Aorta (tissue), 5 donors: ENCODE results near the gene CBX8. TPM values are rescaled to one million over a fixed set of nuclear protein-coding genes. Genes with fewer than 3 reads are reported as not detected.
A peak's percentile ranks its signal among the peaks of the same experiment; 100 is the strongest.
"Not testable (repeated sequence)": the region's sequence is repeated elsewhere in the genome, so short reads cannot be mapped to it uniquely, and the experiment has no call there.

Experiments used
- ATAC-seq: fragments of 200-7000 bp; cut with Tn5 transposase; one replicate; pipeline ENCODE4 v1.9.1; 2022; ENCODE audit warnings: moderate library complexity; ENCODE audit not compliant: low FRiP score
- DNase-seq, 2 donors: peaks; one replicate each; pipeline ENCODE4 v3.0.0-alpha.2; 2020
- H3K27ac ChIP-seq, 2 donors: one replicate each; pipeline ENCODE4 v1.5.1; 2013; ENCODE audit warnings: low read length in 2 of 2, mild to moderate bottlenecking in 2 of 2, moderate library complexity in 2 of 2, control low read depth in 1 of 2, inconsistent platforms in 1 of 2, low read depth in 1 of 2
- H3K27me3 ChIP-seq, 2 donors: one replicate each; pipeline ENCODE4 v1.6.1; 2013; ENCODE audit warnings: control low read depth in 1 of 2, low read length in 1 of 2, mild to moderate bottlenecking in 1 of 2, moderate library complexity in 1 of 2; ENCODE audit not compliant: insufficient read depth in 2 of 2, control insufficient read depth in 1 of 2
- H3K36me3 ChIP-seq, 2 donors: one replicate each; pipeline ENCODE4 v1.6.1; 2013; ENCODE audit warnings: control low read depth in 1 of 2, low read length in 1 of 2, mild to moderate bottlenecking in 1 of 2; ENCODE audit not compliant: insufficient read depth in 2 of 2, control insufficient read depth in 1 of 2
- H3K4me1 ChIP-seq, 2 donors: one replicate each; pipeline ENCODE4 v1.6.1; 2013; ENCODE audit warnings: low read length in 2 of 2, control low read depth in 1 of 2, mild to moderate bottlenecking in 1 of 2, moderate library complexity in 1 of 2; ENCODE audit not compliant: insufficient read depth in 2 of 2, control insufficient read depth in 1 of 2
- H3K4me3 ChIP-seq, 2 donors: one replicate each; pipeline ENCODE4 v1.5.1; 2013; ENCODE audit warnings: low read length in 2 of 2, control low read depth in 1 of 2, mild to moderate bottlenecking in 1 of 2
- H3K9me3 ChIP-seq: one replicate; pipeline ENCODE4 v1.6.1; 2013; ENCODE audit warnings: mild to moderate bottlenecking, low read length; ENCODE audit not compliant: control insufficient read depth
- WGBS, 2 donors: extraction: QIAGEN DNeasy Blood & Tissue Kit; methylation state at CpG; one replicate each; pipeline ENCODE4 v1.1.7; 2013; 5-methylcytosine and 5-hydroxymethylcytosine counted together
- intact Hi-C, 2 donors: fragments of 100-400 bp; cut with DNase I; formaldehyde crosslinking; loops; one replicate each; pipeline versions ENCODE4 v1.14.2 to v1.15.0; 2022
- polyA plus RNA-seq, 2 donors: library from polyadenylated mRNA; stranded (reverse); fragments of 200-250 nt; gene quantifications; one replicate each; pipeline ENCODE4 v1.2.3, GENCODE V29; 2013
- total RNA-seq, 2 donors: library from RNA; stranded (reverse); fragmentation: NEBNext Ultra II Directional; extraction: Animal tissue kit (Norgen Biotek cat#: 25700); gene quantifications; one replicate each; pipeline ENCODE4 v1.2.1, GENCODE V29; 2021
- donor health status: healthy with polysubstance abuse.
- donor health status: Bipolar disorder and iron deficiency.
- donor health status: DM: no; HTN: no; CAD: no.
- donor health status: DM: no; HTN: no; CAD: no.
- donor health status: DM: yes; HTN: yes; CAD: no.

Gene CBX8
- total and polyA plus RNA-seq, 4 donors, result 1.4 to 6.2 (median 3.9) TPM

DNA sequence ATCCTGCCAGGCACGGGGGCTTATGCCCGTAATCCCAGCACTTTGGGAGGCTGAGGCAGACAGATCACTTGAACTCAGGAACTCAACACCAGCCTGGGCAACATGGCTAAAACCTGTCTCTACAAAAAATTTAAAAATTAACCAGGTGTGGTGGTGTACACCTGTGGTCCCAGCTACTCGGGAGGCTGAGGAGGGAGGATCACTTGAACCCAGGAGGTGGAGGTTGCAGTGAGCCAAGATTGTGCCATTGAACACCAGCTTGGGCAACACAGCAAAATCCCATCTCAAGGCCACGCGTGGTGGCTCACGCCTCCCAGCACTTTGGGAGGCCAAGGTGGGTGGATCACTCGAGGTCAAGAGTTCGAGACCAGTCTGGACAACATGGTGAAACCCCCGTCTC, 42.0 kb downstream of the CBX8 start:
- H3K36me3 ChIP-seq, H3K27me3 ChIP-seq, H3K4me1 ChIP-seq, H3K27ac ChIP-seq, H3K4me3 ChIP-seq, intact Hi-C loops, ATAC-seq, H3K9me3 ChIP-seq: not testable (repeated sequence)
- DNase-seq, result peak in 1 of 2 donors; percentile 19
- WGBS, 2 donors, result 91 to 92% methylated on average over 9 of the region's 9 CpGs

DNA sequence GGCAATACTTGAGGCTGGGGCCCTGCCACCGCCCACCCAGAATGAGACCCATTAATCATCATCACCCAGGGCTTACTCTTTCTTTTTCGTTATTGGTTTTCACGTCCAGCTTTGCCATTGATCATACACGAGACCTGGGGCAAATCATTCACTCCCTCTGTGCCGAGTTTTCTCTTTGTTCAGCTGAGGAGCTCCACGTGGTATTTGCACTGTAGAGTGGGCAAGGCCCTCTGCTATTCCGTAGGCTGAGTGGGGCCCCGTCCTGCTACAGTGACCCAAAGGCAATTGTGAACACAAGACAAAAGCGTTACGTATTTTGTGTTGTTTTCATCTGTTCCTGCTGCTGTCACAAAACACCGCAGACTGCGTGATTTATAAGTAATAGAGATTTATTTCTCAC, 42.5 kb downstream of the CBX8 start:
- Histone ChIP-seq H3K36me3 (no peaks in the 10 kb centered on the region), H3K4me1 (no peaks in the 10 kb centered on the region), H3K27me3 (no peaks in the 10 kb centered on the region), H3K4me3 (no peak overlapping the region), H3K9me3 (no peaks in the 10 kb centered on the region), H3K27ac (no peak overlapping the region)
- 54 to 61% methylated on average over 12 of the region's 12 CpGs for WGBS, 2 donors
- peak in 1 of 2 donors; percentile 2 for DNase-seq
- intact Hi-C loops, result no loop called here
- ATAC-seq, result no peak

DNA sequence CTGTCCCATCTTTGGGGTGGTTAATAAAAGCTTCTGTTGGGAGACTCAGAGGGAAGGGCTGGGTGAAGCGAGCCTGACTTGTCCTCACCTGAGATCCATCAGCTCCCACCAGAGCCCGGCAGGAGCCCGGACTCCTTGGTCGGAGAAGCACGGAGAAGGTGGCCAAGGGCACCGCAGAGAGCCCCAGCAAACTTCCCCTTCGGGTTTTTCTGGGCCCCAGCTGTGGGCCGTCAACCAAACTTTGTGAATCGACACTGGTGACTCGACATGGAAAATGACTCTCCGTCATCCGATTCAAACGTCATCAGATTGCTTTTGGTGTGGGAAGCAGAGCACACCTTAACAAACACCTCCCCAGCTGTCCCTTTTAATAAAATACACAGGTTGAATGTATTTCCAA, 44.7 kb downstream of the CBX8 start:
- WGBS, 2 donors, result 74 to 80% methylated on average over 13 of the region's 13 CpGs
- no peak overlapping the region for H3K27ac ChIP-seq
- intact Hi-C loops, result no loop called here

DNA sequence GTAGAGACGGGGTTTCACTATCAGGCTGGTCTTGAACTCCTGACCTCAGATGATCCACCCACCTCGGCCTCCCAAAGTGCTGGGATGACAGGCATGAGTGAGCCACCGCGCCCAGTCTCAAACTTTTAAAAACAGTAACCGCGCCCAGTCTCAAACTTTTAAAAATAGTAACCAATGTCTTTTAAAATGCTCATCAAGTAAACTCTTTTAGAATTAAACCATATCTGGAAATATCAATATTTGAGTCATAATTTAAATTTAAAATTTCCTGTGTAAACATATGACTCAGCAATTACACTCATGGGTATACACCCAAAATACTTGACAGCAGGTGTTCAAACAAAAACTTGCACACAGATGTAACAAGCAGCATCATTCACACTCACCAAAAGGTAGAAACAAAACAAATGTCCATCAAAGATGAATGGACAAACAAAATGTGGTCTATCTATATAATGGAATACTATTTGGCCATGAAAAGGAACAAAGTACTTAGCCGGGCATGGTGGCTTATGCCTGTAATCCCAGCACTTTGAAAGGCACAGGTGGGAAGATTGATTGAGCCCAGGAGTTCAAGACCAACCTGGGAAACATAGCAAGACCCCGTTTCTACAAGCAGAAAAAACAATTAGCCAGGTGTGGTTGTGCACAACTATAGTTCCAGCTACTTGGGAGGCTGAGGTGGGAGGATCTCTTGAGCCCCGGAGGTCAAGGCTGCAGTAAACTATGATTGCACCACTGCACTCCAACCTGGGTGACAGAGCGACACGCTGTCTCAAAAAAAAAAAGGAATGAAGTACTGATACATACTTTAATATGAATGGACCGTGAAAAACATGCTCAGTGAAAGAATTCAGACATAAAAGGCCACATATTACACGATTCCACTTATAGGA, 46.0 kb downstream of the CBX8 start:
- intact Hi-C loops, result no loop called here
- no peak for ATAC-seq
- no peaks in the 10 kb centered on the region for H3K27me3 ChIP-seq
- no peaks in the 10 kb centered on the region for H3K36me3 ChIP-seq
- no peak overlapping the region for H3K4me3 ChIP-seq
- H3K4me1 ChIP-seq, result no peaks in the 10 kb centered on the region
- no peak overlapping the region for H3K27ac ChIP-seq
- DNase-seq, result no peak
- WGBS, 2 donors, result 81 to 82% methylated on average over 13 of the region's 13 CpGs
- H3K9me3 ChIP-seq, result no peaks in the 10 kb centered on the region

More for the DNA sequence above, 44.7 kb downstream of the CBX8 start:
- H3K27me3 ChIP-seq, result no peaks in the 10 kb centered on the region
- ATAC-seq, result no peak
- DNase-seq, result peak in 1 of 2 donors; percentile 32
- no peaks in the 10 kb centered on the region for H3K36me3 ChIP-seq
- no peak overlapping the region for H3K4me3 ChIP-seq
- no peaks in the 10 kb centered on the region for H3K4me1 ChIP-seq
- H3K9me3 ChIP-seq, result no peaks in the 10 kb centered on the region

DNA sequence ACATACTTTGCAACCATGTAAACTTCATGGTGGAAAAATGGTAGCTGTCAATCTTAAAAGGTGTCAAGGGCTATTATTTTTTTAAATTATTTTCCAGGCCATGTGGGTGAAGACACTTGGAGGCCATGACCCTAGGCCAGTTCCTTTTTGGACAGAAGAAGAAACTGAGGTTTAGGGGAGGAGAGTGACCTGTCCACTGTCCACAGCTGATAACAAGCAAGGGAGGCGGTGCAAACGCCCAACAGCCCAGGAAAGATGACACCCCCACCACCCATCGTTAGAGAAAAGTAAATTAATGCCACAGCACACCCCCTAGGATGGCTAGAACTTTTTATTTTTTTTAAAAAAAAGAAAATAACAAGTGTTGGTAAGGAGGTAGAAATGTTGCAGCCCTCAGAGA, 46.9 kb downstream of the CBX8 start:
- H3K4me1 ChIP-seq, result no peaks in the 10 kb centered on the region
- 45 to 51% methylated on average over 3 of the region's 3 CpGs for WGBS, 2 donors
- H3K4me3 ChIP-seq, result no peak overlapping the region
- ATAC-seq, result no peak
- H3K36me3 ChIP-seq, result no peaks in the 10 kb centered on the region
- H3K27ac ChIP-seq, result no peak overlapping the region
- DNase-seq, result no peak
- intact Hi-C loops, result no loop called here
- no peaks in the 10 kb centered on the region for H3K9me3 ChIP-seq
- H3K27me3 ChIP-seq, result no peaks in the 10 kb centered on the region

DNA sequence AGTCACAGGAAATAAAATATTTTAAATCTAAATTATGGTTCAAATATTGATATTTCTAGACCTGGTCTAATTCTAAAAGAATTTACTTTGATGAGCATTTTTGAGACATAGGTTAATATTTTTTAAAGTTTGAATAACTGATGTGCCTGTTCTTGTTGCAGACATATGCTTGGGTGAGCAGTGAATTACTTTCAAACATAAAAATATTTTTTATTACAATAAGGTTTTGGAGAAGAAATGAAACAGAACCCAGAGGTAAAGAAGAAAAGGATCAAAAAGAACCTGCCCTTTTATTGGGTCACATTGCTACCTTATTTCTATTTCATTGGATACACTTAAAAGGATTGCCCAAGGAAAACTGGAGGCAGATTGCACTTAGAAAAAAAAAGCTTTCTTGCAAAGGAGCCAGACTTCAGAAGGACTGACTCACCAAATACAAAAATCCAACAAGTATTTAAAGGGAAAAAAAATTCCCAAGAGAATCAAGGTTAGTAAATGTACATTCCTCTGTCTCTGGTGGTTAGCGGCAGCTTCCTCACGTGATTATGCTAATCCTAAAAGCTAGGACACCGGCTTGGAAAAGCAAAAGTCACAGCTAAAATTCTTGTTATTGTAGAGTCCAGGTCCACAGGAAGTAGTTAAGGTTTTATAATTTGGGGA, 47.6 kb downstream of the CBX8 start:
- no peak overlapping the region for H3K4me3 ChIP-seq
- intact Hi-C loops, result no loop called here
- no peaks in the 10 kb centered on the region for H3K9me3 ChIP-seq
- WGBS, 2 donors, result 27 to 31% methylated on average over 3 of the region's 3 CpGs
- no peak for DNase-seq
- H3K4me1 ChIP-seq, result no peaks in the 10 kb centered on the region
- H3K27me3 ChIP-seq, result no peaks in the 10 kb centered on the region
- no peaks in the 10 kb centered on the region for H3K36me3 ChIP-seq
- no peak for ATAC-seq
- H3K27ac ChIP-seq, result no peak overlapping the region

DNA sequence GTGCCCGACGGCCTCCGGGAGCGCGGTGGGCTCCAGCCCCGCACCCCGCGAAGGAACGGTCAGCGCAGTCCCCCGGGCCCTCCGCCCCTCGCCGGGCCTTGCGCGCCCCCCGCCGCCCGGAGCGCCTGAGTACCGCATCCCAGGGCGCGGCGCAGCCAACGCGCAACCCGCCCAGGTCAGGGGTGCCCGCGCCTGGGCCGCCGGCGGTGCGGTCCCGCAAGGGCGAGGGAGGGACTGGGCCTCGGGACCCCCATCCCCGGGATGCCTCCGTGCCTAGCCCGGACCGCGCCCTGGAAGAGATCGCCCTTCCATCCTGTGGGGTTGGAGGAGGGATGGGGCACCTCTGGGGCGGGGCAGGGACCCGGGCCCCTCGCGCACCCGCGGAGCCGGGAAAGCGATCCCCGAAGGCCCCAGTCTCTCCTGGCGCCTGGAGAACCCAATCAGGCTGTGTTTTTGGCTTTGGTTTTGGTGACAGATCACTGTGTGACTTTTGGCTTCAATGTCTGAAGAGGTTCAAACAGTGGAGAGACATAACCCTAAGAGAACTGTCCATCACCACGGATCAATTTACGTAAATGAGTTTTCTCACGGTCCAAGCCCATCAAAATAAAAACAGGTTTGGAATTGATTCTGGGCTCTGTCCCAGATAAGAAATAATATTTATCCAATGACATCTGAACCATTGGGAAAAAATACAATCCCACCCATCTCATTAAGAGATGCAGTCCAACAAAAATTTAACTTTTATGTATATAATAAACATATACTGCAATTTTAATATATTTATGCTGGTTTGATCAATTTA, 48.4 kb downstream of the CBX8 start:
- H3K36me3 ChIP-seq, result no peaks in the 10 kb centered on the region
- H3K27me3 ChIP-seq, result no peaks in the 10 kb centered on the region
- H3K4me1 ChIP-seq, result no peaks in the 10 kb centered on the region
- ATAC-seq (no peak), DNase-seq (no peak)
- no peak overlapping the region for H3K27ac ChIP-seq
- H3K4me3 ChIP-seq, result no peak overlapping the region
- WGBS, 2 donors, result 4 to 6% methylated on average over 48 to 55 of the region's 55 CpGs
- no peaks in the 10 kb centered on the region for H3K9me3 ChIP-seq
- intact Hi-C loops, result no loop called here

DNA sequence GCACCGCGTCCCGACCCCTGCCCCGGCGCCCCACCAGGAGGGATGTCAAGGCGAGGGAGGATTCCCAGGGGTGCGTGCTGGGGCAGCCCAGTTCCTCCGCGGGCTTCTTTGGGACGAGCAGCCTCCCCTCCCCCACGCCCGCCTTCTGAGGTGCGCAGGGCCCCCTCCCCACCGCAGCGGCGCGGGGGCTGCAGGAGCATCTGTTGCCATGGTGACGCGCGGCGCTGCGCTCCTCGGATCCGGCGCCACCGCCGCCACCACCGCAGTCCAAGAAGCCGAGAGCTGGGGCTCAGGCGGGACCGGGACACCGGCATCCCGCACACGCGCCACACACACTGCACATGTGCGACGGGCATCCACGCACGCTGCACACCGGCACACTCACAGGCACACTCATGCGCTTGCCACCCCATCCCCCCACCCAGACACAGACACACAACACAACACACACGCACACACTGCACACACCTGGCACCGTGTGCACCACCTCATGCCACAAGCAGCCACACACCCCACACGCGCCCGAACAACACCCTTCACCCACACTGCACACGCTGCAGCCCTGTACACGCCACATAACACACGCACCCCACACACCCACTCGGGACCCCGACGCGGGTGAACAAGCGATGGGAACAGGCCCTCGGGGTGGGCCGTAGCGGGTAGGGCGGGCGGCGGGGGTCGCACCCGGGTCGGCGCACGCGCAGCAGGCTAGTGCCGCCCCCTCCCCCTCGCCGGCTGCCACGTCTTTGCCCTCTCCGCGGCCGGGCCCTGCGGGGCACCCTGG, 49.2 kb downstream of the CBX8 start:
- no peak overlapping the region for H3K4me3 ChIP-seq
- WGBS, 2 donors, result 2 to 3% methylated on average over 59 to 74 of the region's 74 CpGs
- ATAC-seq (no peak), DNase-seq (no peak)
- H3K27ac ChIP-seq, result no peak overlapping the region
- intact Hi-C loops, result no loop called here
- no peaks in the 10 kb centered on the region for H3K27me3 ChIP-seq
- no peaks in the 10 kb centered on the region for H3K9me3 ChIP-seq
- H3K36me3 ChIP-seq, result no peaks in the 10 kb centered on the region
- no peaks in the 10 kb centered on the region for H3K4me1 ChIP-seq
